Activated CD8-positive, alpha-beta memory T cell treated with anti-CD3 and anti-CD28 coated beads, Interleukin-2, amount 50 U/mL, for 1 hour (primary cell): ENCODE measurements around the gene MPST.
"Not testable (repeated sequence)": the region's sequence is repeated elsewhere in the genome, so short reads cannot be mapped to it uniquely, and the experiment has no call there.

ENCODE experiments used
- DNase-seq: peaks from one replicate; pipeline ENCODE4 v3.0.0-alpha.2; 2020; ENCODE audit errors: extremely low read depth

MPST gene

GRCh38 chr22:37019309-37020191 is at the start of gene MPST, which contains the start of gene TST:
Gene MPST, plus strand, starts transcription at chr22:37019742. Its CDS starts 95 bp downstream, at chr22:37019837.
Gene TST, minus strand, starts transcription at chr22:37019447. Its CDS starts 715 bp downstream, at chr22:37018732.
- DNase-seq, result no peak

GRCh38 chr22:36971341-36972125 is 48.0 kb upstream of the MPST start:
- no peak for DNase-seq

- DNase-seq, result no peak
These were observed 42.9 kb upstream of the MPST start for GRCh38 chr22:36976606-36977005.

- peak; percentile 61 for DNase-seq
These were observed 42.1 kb upstream of the MPST start for GRCh38 chr22:36977401-36977861.

GRCh38 chr22:36977947-36978660 is 41.4 kb upstream of the MPST start:
- peak; percentile 82 for DNase-seq

GRCh38 chr22:36979016-36979910 is 40.3 kb upstream of the MPST start:
- no peak for DNase-seq

- no peak for DNase-seq
These were observed 38.2 kb upstream of the MPST start for GRCh38 chr22:36981247-36981775.

- no peak for DNase-seq
These were observed 37.4 kb upstream of the MPST start for GRCh38 chr22:36982136-36982535.

GRCh38 chr22:36985211-36985889 is 34.2 kb upstream of the MPST start:
- DNase-seq, result no peak

- DNase-seq, result no peak
These were observed 33.2 kb upstream of the MPST start for GRCh38 chr22:36986242-36986821.

- no peak for DNase-seq
These were observed 31.3 kb upstream of the MPST start for GRCh38 chr22:36988075-36988832.

- DNase-seq, result not testable (repeated sequence)
These were observed 30.5 kb upstream of the MPST start for GRCh38 chr22:36989012-36989411.

GRCh38 chr22:36990457-36990856 is 29.1 kb upstream of the MPST start:
- DNase-seq, result no peak

- DNase-seq, result no peak
These were observed 28.3 kb upstream of the MPST start for GRCh38 chr22:36991206-36991605.

GRCh38 chr22:36997746-36998145 is 21.8 kb upstream of the MPST start:
- DNase-seq, result no peak

- DNase-seq, result no peak
These were observed 20.8 kb upstream of the MPST start for GRCh38 chr22:36998620-36999351.

- no peak for DNase-seq
These were observed 20.1 kb upstream of the MPST start for GRCh38 chr22:36999463-36999862.
